GM12864 (cell line): ENCODE measurements around the gene CPXM1.
"Not testable (repeated sequence)": the region's sequence is repeated elsewhere in the genome, so short reads cannot be mapped to it uniquely, and the experiment has no call there.

Experiments
- DNase-seq: peaks from one replicate; pipeline ENCODE4 v3.0.0-alpha.2; 2011; ENCODE audit warnings: low read depth
- H3K4me3 ChIP-seq: 2 replicates; pipeline ENCODE4 v1.5.1; 2011; ENCODE audit warnings: mild to moderate bottlenecking, low read depth, low read length, control low read depth
- TF ChIP-seq, protein P1 (sequence below): IDR thresholded peaks from 2 replicates; pipeline ENCODE4 v1.5.1; 2011; ENCODE audit warnings: low read depth, mild to moderate bottlenecking, moderate library complexity, low read length, control low read depth, inconsistent platforms; ENCODE audit errors: missing control alignments

CPXM1 gene

DNA sequence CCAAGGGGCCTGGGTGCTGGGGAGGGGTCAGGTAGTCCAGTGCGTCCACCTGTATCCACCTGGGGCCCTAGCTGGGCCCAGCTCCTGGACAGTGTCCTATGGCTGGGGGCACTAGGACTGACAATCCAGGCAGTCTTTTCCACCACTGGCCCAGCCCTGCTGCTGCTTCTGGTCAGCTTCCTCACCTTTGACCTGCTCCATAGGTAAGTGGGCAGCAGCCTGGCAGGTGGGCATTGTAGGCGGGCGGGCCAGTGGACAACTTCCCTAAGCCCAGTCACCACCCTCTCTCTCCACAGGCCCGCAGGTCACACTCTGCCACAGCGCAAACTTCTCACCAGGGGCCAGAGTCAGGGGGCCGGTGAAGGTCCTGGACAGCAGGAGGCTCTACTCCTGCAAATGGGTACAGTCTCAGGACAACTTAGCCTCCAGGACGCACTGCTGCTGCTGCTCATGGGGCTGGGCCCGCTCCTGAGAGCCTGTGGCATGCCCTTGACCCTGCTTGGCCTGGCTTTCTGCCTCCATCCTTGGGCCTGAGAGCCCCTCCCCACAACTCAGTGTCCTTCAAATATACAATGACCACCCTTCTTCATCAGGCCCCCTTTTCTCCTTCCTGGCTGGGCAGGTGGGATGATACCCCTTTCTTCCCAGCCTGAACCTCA, 14.9 kb upstream of the CPXM1 start:
- DNase-seq = no peak
- no peak overlapping the region for H3K4me3 ChIP-seq
- TF ChIP-seq, protein P1, sequence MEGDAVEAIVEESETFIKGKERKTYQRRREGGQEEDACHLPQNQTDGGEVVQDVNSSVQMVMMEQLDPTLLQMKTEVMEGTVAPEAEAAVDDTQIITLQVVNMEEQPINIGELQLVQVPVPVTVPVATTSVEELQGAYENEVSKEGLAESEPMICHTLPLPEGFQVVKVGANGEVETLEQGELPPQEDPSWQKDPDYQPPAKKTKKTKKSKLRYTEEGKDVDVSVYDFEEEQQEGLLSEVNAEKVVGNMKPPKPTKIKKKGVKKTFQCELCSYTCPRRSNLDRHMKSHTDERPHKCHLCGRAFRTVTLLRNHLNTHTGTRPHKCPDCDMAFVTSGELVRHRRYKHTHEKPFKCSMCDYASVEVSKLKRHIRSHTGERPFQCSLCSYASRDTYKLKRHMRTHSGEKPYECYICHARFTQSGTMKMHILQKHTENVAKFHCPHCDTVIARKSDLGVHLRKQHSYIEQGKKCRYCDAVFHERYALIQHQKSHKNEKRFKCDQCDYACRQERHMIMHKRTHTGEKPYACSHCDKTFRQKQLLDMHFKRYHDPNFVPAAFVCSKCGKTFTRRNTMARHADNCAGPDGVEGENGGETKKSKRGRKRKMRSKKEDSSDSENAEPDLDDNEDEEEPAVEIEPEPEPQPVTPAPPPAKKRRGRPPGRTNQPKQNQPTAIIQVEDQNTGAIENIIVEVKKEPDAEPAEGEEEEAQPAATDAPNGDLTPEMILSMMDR = no peak

DNA sequence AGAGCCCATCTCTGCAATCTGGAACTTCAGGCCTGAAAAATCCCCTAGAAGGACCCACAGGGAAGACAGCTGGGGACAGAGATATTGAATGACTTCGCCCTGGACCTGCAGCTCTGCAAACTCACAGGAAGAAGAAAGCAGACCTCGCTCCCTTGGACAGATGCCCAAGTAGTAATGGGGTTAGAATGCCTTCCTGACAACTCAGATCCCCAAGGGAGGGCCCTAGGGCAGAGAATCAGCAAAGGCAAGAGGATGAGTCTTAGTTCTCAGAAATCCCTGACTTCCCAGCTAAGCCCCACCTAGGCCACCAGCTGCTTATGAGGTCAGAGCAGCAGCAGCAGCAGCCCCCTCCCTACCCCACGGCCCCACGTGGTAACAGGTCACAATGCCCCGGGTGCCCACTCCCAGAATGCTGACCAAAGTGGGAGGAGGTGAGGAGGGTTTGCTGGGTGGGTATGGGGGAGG, 14.2 kb upstream of the CPXM1 start, which contains the start of gene C20orf141:
Gene C20orf141 (plus strand): TSS at position 401 of the 465 bp plus-strand sequence. CDS start 198 bp downstream, outside the sequence.
- H3K4me3 ChIP-seq = no peak within 1 kb of the TSS
- DNase-seq = no peak
- TF ChIP-seq, protein P1 = no peak

DNA sequence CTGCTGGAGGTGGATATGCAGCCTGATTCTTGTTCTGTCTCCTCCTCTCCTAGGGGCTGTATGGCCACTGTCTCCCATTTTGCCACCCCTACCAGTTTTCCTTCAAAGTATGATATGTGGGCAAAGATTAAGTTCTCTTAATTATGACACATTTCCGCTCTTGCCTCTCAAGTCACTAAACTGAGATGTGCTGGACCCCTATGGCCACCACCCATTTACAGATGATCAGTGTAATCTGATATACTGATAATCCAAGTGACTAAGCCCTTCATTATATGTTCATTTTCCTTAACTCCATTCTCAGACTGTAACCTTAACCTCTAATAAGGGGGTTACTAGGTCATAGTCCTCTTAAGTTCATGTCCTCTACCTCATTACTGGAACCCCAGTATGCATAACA, 13.6 kb upstream of the CPXM1 start:
- H3K4me3 ChIP-seq = no peak overlapping the region
- DNase-seq = no peak
- TF ChIP-seq, protein P1 = no peak

DNA sequence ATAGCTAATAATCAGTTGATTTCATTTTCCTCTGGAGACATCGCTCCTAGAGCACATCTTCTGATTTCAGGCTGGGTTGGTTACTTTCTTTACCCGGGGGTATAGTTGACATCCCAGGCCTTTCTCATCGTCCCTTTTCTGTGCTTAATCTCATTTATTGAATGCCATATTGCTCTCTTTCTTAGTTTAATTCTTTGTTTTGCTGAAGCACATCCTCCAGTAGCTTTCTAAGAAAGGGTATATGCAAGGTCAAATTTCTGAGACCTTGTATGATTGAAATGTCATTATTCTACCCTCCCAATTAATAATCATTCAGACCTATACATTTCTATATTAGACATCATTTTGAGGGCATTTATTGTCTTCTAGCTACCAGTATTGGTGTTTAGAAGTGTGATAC, 11.8 kb upstream of the CPXM1 start:
- TF ChIP-seq, protein P1 = no peak
- no peak overlapping the region for H3K4me3 ChIP-seq
- DNase-seq = no peak

DNA sequence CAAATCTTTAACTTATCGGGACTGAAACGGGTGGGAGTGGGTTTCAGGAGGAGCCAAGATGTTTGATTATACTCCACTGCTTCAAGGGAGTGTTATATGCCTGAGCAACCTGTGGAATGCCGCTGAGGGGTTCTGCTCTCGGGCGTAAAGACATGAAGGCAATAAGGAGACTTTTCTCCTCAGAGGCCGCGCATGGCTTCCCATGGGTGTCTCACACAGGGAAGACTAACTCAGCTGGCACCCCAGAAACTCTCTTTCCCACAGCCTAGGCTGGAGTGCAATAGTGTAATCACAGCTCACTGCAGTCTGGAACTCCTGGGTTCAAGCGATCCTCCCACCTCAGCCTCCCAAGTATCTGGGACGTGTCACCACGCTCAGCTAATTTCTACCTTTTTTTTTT, 9.3 kb upstream of the CPXM1 start:
- TF ChIP-seq, protein P1 = no peak
- no peak overlapping the region for H3K4me3 ChIP-seq
- DNase-seq = no peak

DNA sequence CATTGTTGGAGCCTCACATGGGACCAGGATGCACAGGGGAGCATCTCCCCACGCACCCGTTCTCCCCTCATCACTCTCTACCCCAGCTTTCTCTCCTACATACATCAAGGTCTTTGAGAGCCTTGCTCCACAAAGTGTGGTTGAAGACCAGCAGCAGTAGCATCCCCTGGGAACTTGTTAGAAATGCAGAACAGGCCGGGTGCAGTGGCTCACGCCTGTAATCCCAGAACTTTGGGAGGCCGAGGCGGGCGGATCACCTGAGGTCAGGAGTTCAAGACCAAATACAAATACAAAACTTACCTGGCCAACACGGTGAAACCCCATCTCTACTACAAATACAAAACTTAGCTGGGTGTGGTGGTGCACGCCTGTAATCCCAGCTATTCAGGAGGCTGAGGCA, 7.5 kb upstream of the CPXM1 start:
- H3K4me3 ChIP-seq, DNase-seq: not testable (repeated sequence)

DNA sequence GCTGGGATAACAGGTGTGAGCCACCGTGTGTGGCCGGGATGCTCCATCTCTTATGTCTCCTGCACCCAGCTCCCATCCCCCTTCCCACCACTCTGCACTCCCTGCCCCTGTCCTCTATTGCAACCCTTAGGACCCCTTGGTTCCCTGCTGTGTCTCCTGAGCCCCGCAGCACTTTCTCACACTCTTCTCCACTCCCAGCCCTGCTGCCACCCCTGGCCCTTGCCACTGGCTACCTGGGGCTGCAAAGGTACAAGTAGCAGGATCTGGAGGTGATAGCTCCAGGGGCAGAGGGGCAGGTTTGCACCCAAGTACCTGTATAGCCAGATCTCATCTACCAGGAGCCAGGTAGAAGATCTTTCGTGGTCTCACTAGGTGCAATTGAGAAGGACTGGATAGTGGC, 6.6 kb upstream of the CPXM1 start:
- TF ChIP-seq, protein P1 = no peak
- no peak for DNase-seq
- no peak overlapping the region for H3K4me3 ChIP-seq
